Fibroblast of skin of right quadriceps (primary cell): ENCODE results near the gene ITPA.
"Not testable (repeated sequence)": the region's sequence is repeated elsewhere in the genome, so short reads cannot be mapped to it uniquely, and the experiment has no call there.

Experiments used
- DNase-seq: peaks from one replicate; pipeline ENCODE4 v3.0.0-alpha.2; 2013

Gene ITPA

GRCh38 chr20:3203315-3204123, 5.8 kb upstream of the ITPA start:
- DNase-seq: no peak

DNA sequence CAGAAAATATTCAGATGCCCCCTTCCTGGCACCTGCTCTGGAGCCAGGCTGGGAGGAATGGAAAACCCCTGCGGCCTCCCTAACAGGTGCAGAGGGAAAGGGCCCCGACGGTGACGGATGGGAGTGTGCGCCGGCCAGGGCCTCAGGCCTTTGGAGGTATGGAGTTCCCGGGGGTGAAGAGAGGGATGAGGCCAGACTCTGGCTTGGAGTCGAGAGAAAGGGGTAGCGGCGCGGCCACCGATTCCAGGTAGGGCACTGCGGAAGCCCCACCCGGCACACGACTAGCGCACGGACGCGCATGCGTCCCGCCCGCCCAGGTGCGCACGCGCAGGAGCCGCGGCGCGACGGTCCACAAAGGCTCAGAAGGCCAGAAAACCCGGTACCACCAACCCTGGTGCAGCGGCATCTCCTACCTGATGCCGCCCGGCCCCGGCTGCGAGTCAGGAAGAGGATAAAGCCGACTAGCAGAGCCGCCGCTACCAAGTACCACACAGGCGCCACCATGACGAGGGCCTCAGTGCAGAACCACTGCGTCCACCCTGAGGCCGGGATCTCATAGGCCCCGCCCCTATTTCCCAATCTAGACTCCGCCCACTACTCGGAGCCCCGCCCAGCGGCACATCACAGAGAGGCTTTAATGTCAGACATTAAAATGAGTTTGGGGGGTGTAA, 5.0 kb upstream of the ITPA start, which contains the start of gene DDRGK1:
Gene DDRGK1, minus strand, starts transcription at position 559 of the 671 bp plus-strand sequence. Its CDS starts 55 bp downstream, at position 504.
- DNase-seq: peak; percentile 79

DNA sequence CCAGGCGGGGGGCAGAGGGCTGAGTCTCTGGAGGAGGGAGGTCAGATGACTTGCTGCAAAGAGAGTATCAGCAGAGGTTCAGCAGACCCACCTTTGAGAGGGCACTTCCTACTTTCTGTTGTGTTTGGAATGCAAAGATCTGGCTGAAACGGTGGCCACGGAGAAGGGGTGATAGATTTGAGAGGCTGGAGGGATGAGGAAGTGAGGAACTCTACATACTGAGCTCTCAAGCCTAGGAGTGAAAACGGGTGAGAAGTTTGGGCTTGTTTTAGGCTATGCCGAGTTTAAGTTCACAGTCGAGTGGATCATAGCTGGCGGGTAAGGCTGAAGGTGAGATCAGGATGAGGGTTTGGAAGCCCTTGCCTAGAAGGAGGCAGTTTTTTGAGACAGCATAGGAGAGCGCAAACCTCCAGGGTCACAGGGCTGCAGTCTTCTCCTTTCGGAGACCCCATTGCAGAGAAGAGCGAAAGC, 477 bp upstream of the ITPA start:
- no peak for DNase-seq

- no peak for DNase-seq
These were observed 634 bp downstream of the ITPA start for GRCh38 chr20:3209946-3210317.

DNA sequence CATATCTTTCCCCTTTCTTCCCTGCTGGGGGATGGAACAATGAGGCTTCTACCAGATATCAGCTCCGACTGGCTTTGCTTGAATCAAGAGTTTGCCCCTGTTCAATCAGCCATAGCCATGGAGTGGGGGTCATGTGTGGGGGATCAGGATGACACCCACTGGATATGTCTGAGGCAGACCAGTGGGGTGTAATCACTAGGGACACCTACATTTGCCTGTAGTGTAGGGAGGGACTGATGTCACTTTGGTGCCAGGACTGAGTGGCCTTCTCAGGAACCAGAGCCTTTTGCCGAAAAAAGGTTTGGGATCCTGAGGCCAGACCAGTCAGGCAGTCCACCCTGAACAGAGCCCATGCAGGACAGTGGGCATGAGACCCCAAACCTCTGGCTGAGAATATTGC, 1.0 kb downstream of the ITPA start:
- DNase-seq: no peak

- DNase-seq: no peak
These were observed 3.9 kb downstream of the ITPA start for GRCh38 chr20:3213226-3213625.

GRCh38 chr20:3215359-3215917, 6.1 kb downstream of the ITPA start:
- not testable (repeated sequence) for DNase-seq

DNA sequence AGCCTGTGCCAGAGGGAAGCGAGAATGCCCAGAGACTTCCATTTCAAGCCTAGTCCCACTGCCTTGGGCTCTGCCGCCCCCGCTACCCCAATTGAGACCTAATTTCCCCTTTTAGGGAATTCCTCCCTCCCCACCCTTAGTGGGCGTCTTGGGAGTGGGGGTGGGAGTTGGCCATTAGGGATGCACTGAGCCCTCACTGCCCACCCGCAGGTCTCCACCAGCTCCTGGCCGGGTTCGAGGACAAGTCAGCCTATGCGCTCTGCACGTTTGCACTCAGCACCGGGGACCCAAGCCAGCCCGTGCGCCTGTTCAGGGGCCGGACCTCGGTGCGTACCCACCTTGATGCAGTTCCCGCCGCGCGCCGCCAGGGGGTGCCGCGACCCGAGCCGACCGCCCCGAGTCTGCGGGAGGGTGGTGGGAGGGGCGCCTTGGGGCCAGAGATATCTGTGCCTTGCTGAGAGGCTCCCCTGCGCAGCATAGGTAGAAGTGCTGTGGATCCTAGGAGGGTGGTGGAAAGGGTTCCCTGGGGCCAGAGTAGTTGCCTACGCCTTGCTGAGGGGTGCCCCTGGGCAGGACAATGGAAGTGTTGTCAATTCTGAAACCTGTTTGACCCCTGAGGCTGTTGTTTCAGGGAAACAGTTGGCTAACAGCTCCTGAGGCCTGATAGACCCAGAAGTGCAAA, 9.2 kb downstream of the ITPA start:
- peak; percentile 34 for DNase-seq

DNA sequence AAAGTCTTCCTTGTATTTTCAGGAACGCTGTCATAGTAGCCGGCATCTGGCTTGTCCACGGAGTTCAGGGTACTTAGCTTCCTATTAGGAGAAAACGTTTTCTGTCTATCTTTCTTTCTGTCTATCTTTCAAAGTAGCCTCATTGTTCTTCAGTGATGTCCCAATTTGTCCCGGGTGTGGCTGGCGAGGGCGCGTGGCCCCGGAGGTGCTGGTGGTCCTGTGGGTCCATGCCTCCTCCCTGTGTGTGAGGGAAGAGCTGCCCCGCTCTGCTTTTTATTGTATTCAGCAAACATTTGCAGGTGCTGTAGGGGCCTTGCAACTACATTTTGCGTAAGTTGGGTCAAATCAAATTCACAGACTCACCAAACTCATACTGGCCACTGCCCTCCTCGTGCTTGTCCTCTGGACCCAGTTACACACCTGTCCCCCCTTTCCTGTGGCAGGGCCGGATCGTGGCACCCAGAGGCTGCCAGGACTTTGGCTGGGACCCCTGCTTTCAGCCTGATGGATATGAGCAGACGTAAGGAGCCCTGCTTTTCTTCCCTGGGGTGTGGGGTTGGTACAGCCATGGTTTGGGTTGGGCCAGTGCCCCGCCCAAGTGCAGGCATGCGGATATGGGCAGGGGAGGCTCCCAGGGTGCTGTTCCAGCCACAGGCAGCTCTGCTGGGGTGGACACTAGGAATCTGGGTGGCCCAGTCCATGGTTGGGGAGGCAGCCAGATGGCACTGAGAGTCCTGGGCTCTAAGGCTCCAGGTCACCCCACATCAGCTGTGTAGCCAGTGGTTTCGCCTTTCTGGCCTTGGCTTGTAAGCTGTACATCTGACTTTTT, 12.3 kb downstream of the ITPA start:
- no peak for DNase-seq

- no peak for DNase-seq
These were observed 13.6 kb downstream of the ITPA start for GRCh38 chr20:3222635-3223600.

DNA sequence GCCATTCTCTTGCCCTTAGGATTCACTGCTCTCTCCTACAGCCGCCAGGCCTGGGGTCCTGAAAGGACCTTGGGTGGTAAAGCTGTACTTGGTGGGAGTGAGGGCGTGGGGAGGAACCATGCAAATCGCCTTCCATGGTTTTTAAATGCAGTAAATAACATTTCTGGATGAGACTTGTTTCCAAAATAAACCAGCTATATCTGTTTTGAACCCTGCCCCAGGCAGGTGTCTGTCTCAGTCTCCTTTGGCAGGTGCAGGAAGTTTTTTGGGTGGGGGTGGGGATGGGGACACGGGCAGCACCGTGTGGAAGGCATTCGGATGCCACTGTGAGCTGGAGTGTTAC, 14.3 kb downstream of the ITPA start:
- DNase-seq: no peak

DNA sequence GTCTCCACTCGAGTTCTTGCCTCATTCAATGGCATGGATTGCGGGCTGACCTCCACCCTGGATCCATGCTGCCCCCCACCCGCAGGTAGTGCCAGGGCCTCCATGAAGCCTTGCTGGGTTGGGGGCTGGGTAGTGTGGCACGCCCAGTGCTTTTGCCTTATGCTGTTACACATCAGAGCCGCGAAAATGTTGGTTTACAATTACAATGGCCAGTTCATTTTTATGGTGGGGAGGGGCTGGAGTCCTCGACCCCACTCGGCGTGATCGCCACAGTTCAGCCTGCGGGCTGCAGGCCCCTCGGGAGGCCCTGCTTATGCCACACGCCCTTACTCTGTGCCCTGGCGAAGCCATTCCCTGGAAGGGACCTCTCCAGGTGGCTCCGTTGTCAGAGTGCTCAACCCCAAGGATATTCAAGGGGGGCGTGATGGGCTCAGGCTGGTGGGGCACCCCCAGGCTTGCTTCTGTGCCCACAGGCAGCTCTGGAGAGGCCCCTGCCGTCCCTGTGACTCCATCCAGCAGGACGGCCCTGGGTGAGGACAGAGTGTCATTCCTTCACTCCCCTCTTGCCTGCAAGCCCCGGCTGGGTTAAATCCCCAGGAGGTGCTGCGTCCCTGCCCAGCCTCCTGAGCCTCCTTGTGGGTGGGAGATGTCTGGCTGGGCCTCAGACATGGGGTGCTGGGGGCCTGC, 14.8 kb downstream of the ITPA start:
- no peak for DNase-seq

- no peak for DNase-seq
These were observed 15.6 kb downstream of the ITPA start for GRCh38 chr20:3224681-3225421.

- DNase-seq: no peak
These were observed 16.8 kb downstream of the ITPA start for GRCh38 chr20:3226093-3226492.

DNA sequence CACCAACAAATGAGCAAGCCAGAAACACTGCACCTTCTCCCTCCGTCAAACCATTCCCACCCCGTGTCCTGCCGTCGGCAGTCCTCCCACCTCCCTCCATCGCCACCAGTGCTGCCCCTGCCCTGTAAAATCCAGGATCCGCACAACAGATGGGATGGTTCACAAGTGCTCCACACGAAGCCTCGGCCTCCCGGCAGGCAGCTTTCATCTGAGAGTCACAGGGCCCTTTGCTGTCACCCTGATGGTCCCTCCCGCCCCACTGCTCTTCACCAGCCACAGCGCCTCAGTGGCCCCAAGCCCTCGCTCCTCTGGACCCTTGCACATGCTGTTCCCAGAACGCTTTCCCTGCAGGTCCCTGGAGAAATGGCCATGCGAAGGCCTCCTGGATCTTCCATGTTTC, 17.6 kb downstream of the ITPA start:
- DNase-seq: no peak

- no peak for DNase-seq
These were observed 18.2 kb downstream of the ITPA start for GRCh38 chr20:3227506-3227905.

GRCh38 chr20:3227936-3228749, 18.8 kb downstream of the ITPA start:
- DNase-seq: no peak

DNA sequence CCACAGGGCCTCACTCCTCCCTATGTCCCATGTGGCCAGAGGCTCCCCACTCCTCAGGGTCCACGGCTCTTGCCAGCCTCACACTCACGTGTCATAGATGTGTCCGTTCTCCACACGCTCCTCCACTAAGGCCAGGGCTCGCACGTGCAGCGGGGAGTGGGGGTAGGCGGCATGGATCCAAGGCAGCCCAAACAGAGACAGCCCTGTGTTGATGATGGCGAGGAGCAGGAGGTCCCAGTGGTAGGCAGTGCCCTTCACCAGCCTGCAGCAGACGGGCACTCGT, 19.4 kb downstream of the ITPA start:
- DNase-seq: no peak

- no peak for DNase-seq
These were observed 19.9 kb downstream of the ITPA start for GRCh38 chr20:3229158-3229557.
